GM12878 (cell line): ENCODE results near the gene DDC. TPM values are rescaled to one million over a fixed set of nuclear protein-coding genes. Genes with fewer than 3 reads are reported as not detected.

Source experiments
- ATAC-seq: fragments of 200-7000 bp; cut with Tn5 transposase; 3 replicates; pipeline ENCODE4 v1.9.1; 2020; ENCODE audit warnings: mild to moderate bottlenecking, moderate library complexity
- BruUV-seq: library from RNA; stranded (reverse); fragments of 400-500 nt; replicated peaks from 2 replicates; lab custom pipeline; 2021; lab: Mats Ljungman, UMichigan
- CTCF ChIA-PET: fragments of 300-600 bp; sonication (Branson Sonifier 250); formaldehyde crosslinking; extraction: SDS; loops from one replicate; lab custom pipeline; 2021; ENCODE audit warnings: inconsistent platforms; lab: Yijun Ruan, JAX
- POLR2A ChIA-PET: fragments of 350-600 bp; formaldehyde crosslinking; extraction: SDS; loops from one replicate; lab custom pipeline; 2021; ENCODE audit warnings: inconsistent platforms; lab: Charles Lee
- RAD21 ChIA-PET: fragments of 300-600 bp; sonication (Branson Sonifier 250); formaldehyde crosslinking; loops from one replicate; lab custom pipeline; 2023; ENCODE audit warnings: antibody characterized with exemption; ENCODE audit not compliant: unreplicated experiment; lab: Charles Lee
- SMC1A ChIA-PET: fragments of 300-600 bp; sonication (Branson Sonifier 250); formaldehyde crosslinking; loops from one replicate; lab custom pipeline; 2023; ENCODE audit not compliant: unreplicated experiment, uncharacterized antibody; lab: Charles Lee
- DNase-seq: peaks from one replicate; pipeline ENCODE4 v3.0.0-alpha.2; 2011; ENCODE audit warnings: low read depth, low spot score
- FAIRE-seq: peaks from 3 replicates; lab custom pipeline; 2011; peaks lifted over from hg19 to GRCh38; lab: Jason Lieb, UNC
- H2AFZ ChIP-seq: 2 replicates; pipeline ENCODE4 v1.6.0; 2011; ENCODE audit warnings: low read depth, low read length, control low read depth; ENCODE audit not compliant: control insufficient read depth
- H3K27ac ChIP-seq: 2 replicates; pipeline ENCODE4 v1.5.1; 2011; ENCODE audit warnings: control low read depth; ENCODE audit not compliant: control insufficient read depth, insufficient read depth
- H3K27me3 ChIP-seq, 2 experiments: replicated peaks in 1 of 2; 2 replicates each; pipeline versions ENCODE4 v1.6.0 to v1.6.1; 2011; ENCODE audit warnings: low read length in 1 of 2; ENCODE audit not compliant: control insufficient read depth in 2 of 2, insufficient read depth in 2 of 2
- H3K36me3 ChIP-seq, 2 experiments: 2 replicates each; pipeline ENCODE4 v1.5.1; 2011; ENCODE audit warnings: low read length in 1 of 2; ENCODE audit not compliant: control insufficient read depth in 2 of 2, insufficient read depth in 2 of 2
- H3K4me1 ChIP-seq: 2 replicates; pipeline ENCODE4 v1.6.1; 2011; ENCODE audit warnings: mild to moderate bottlenecking, low read length, moderate library complexity, mixed read lengths; ENCODE audit not compliant: control insufficient read depth, insufficient read depth
- H3K4me2 ChIP-seq: 2 replicates; pipeline ENCODE4 v1.6.0; 2011; ENCODE audit warnings: control low read depth; ENCODE audit not compliant: control insufficient read depth, insufficient read depth
- H3K4me3 ChIP-seq: fragments of 200-600 bp; sonication (generic); 2 replicates; pipeline ENCODE4 v1.5.1; 2016
- H3K79me2 ChIP-seq: 2 replicates; pipeline ENCODE4 v1.6.0; 2011; ENCODE audit warnings: low read length; ENCODE audit not compliant: control insufficient read depth, insufficient read depth
- H3K9ac ChIP-seq: 2 replicates; pipeline ENCODE4 v1.8.0; 2011; ENCODE audit warnings: low read length, control low read depth, mixed read lengths; ENCODE audit not compliant: control insufficient read depth, insufficient read depth
- H3K9me3 ChIP-seq: replicated peaks from 3 replicates; pipeline ENCODE4 v1.5.1; 2011; ENCODE audit warnings: mild to moderate bottlenecking, low read length; ENCODE audit not compliant: control insufficient read depth, insufficient read depth
- H4K20me1 ChIP-seq: 2 replicates; pipeline ENCODE4 v1.6.0; 2011; ENCODE audit not compliant: control insufficient read depth, insufficient read depth
- CBX3 ChIP-seq: fragments of 200-600 bp; sonication (generic); IDR thresholded peaks from 2 replicates; pipeline ENCODE4 v1.6.1; 2016; ENCODE audit warnings: low read depth, borderline replicate concordance
- CHD4 ChIP-seq: fragments of 200-600 bp; sonication (generic); IDR thresholded peaks from 2 replicates; pipeline ENCODE4 v1.6.1; 2016; ENCODE audit warnings: mild to moderate bottlenecking
- FOS ChIP-seq: IDR thresholded peaks from 3 replicates; pipeline ENCODE4 v1.6.1; 2011; ENCODE audit warnings: borderline replicate concordance; ENCODE audit not compliant: insufficient read length; ENCODE audit errors: extremely low read depth
- FOXM1 ChIP-seq: IDR thresholded peaks from 2 replicates; pipeline ENCODE4 v1.6.1; 2012; ENCODE audit warnings: low read depth, mild to moderate bottlenecking, inconsistent platforms, low read length, moderate library complexity
- NR2C1 ChIP-seq: fragments of 450-650 bp; IDR thresholded peaks from 2 replicates; pipeline ENCODE4 v1.6.1; 2017; ENCODE audit warnings: antibody characterized with exemption, mild to moderate bottlenecking, moderate library complexity
- NR2C2 ChIP-seq: IDR thresholded peaks from 2 replicates; pipeline ENCODE4 v1.6.1; 2011; ENCODE audit warnings: borderline replicate concordance, low read depth; ENCODE audit not compliant: control insufficient read depth, insufficient read length
- TARDBP ChIP-seq: IDR thresholded peaks from 2 replicates; pipeline ENCODE4 v1.6.1; 2016; ENCODE audit warnings: borderline replicate concordance
- WGBS: methylation state at CpG from one replicate; pipeline ENCODE4 v1.1.6; 2016; ENCODE audit warnings: low lambda C conversion rate; ENCODE audit not compliant: insufficient replicate concordance, insufficient coverage; ENCODE audit errors: missing lambda C conversion rate; 5-methylcytosine and 5-hydroxymethylcytosine counted together
- in situ Hi-C: fragments of 300-500 bp; cut with MboI; formaldehyde crosslinking; loops from 9 replicates; pipeline ENCODE4 v1.14.3; 2018; ENCODE audit warnings: mixed read lengths
- intact Hi-C: fragments of 100-400 bp; cut with micrococcal nuclease; formaldehyde crosslinking; loops from one replicate; pipeline ENCODE4 v1.14.2; 2022; ENCODE audit not compliant: unreplicated experiment
- polyA plus RNA-seq, 11 experiments: library from polyadenylated mRNA; depleted of rRNA in 4 of 11; unstranded in 6 of 11; stranded (reverse) in 5 of 11; fragments of >200 nt; fragmentation: Nextera tagmentation in 4 of 11; fragmentation: Illumina TruSeq in 1 of 11; extraction: Ambion mirVana in 4 of 11; extraction: Trizol in 1 of 11; gene quantifications; 1 replicate in 1 of 11; 2 replicates in 10 of 11; pipeline versions ENCODE4 v1.2.1 to v1.2.3, GENCODE V29; 2011 to 2016; ENCODE audit warnings: inconsistent platforms in 2 of 11, missing spikeins in 2 of 11, low read depth in 1 of 11
- total RNA-seq, 4 experiments: library from RNA; depleted of rRNA in 3 of 4; stranded (reverse); fragments of >200 nt in 3 of 4; fragmentation: Illumina TruSeq in 1 of 4; extraction: Trizol in 1 of 4; gene quantifications; 2 replicates each; pipeline versions ENCODE4 v1.2.1 to v1.2.3, GENCODE V29; 2013 to 2021
- TF ChIP-seq, protein P1 (sequence below), 3 experiments: IDR thresholded peaks in 2 of 3; conservative IDR thresholded peaks in 1 of 3; 2 replicates each; pipeline ENCODE4 v1.5.1; 2011; ENCODE audit warnings: low read depth in 3 of 3, low read length in 3 of 3, mild to moderate bottlenecking in 3 of 3, control low read depth in 2 of 3, moderate library complexity in 2 of 3, inconsistent platforms in 1 of 3, mixed read lengths in 1 of 3; ENCODE audit not compliant: control insufficient read depth in 2 of 3, insufficient read depth in 1 of 3; ENCODE audit errors: extremely low read depth in 1 of 3
- TF ChIP-seq, protein P2 (sequence below): fragments of 450-650 bp; IDR thresholded peaks from 2 replicates; pipeline ENCODE4 v1.6.1; 2017; ENCODE audit warnings: mild to moderate bottlenecking, low read depth, inconsistent platforms; ENCODE audit not compliant: poor library complexity, severe bottlenecking
- TF ChIP-seq, protein P3 (sequence below): fragments of 450-650 bp; IDR thresholded peaks from 2 replicates; pipeline ENCODE4 v1.6.1; 2017; ENCODE audit warnings: mild to moderate bottlenecking, moderate library complexity
- TF ChIP-seq, protein P4 (sequence below): fragments of 150-350 bp; IDR thresholded peaks from 2 replicates; pipeline ENCODE4 v1.6.1; 2016; ENCODE audit warnings: low read depth, low read length

DDC gene
- total and polyA plus RNA-seq, 10 of the 15 experiments (the other 5 are each of a cell fraction or from before 2014, with no cell fraction given): not detected

DNA sequence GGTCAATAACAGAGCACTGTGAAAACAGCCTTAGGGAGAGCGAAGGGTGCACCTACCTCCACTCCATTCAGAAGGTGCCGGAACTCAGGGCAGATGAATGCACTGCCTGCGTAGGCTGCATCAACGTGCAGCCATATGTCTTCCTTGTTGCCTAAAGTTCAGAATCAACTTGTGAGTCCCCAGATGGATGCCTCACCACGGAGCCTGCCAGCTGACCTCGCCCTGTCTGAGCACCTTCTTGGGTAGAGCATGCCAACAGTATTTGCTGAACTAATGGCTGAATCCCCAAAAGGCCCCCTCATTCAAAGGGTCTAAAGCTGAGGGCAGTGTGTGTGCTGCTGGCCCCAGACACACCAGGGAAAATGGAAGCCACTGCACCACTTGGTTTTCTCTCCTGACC is 66.1 kb downstream of the DDC start (continued):
- no peak for TF ChIP-seq FOXM1
- TF ChIP-seq, protein P1, sequence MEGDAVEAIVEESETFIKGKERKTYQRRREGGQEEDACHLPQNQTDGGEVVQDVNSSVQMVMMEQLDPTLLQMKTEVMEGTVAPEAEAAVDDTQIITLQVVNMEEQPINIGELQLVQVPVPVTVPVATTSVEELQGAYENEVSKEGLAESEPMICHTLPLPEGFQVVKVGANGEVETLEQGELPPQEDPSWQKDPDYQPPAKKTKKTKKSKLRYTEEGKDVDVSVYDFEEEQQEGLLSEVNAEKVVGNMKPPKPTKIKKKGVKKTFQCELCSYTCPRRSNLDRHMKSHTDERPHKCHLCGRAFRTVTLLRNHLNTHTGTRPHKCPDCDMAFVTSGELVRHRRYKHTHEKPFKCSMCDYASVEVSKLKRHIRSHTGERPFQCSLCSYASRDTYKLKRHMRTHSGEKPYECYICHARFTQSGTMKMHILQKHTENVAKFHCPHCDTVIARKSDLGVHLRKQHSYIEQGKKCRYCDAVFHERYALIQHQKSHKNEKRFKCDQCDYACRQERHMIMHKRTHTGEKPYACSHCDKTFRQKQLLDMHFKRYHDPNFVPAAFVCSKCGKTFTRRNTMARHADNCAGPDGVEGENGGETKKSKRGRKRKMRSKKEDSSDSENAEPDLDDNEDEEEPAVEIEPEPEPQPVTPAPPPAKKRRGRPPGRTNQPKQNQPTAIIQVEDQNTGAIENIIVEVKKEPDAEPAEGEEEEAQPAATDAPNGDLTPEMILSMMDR (IDR thresholded peaks at IDR 0.05 in 2 of 3, conservative IDR thresholded peaks at IDR 0.05 in 1 of 3; ENCODE audit: control insufficient read depth in 2 of 3, extremely low read depth in 1 of 3, insufficient read depth in 1 of 3, low read depth in 3 of 3, low read length in 3 of 3): no peak
- TF ChIP-seq TARDBP: no peak
- TF ChIP-seq, protein P2, sequence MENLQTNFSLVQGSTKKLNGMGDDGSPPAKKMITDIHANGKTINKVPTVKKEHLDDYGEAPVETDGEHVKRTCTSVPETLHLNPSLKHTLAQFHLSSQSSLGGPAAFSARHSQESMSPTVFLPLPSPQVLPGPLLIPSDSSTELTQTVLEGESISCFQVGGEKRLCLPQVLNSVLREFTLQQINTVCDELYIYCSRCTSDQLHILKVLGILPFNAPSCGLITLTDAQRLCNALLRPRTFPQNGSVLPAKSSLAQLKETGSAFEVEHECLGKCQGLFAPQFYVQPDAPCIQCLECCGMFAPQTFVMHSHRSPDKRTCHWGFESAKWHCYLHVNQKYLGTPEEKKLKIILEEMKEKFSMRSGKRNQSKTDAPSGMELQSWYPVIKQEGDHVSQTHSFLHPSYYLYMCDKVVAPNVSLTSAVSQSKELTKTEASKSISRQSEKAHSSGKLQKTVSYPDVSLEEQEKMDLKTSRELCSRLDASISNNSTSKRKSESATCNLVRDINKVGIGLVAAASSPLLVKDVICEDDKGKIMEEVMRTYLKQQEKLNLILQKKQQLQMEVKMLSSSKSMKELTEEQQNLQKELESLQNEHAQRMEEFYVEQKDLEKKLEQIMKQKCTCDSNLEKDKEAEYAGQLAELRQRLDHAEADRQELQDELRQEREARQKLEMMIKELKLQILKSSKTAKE: no peak
- no peak for TF ChIP-seq FOS
- no peak for TF ChIP-seq NR2C1

DNA sequence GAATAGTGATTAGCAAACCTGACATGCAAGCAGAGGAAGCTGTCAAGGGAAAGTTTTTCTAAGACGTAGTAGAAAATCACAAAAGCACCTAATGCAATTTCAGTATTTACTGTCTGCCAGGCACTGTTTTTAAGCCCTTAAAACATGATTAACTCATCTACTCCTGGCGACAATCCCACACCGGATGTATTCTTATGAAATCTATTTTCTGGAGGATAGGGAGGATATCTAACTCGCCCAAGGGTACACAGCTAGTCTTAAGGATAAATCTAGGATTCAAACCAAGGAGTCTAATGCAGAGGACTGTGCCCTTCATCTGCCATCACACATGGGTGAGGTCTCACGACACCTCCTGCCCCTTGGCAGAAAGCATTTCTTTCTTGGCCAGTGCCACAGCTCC is 67.2 kb downstream of the DDC start:
- no peak for ATAC-seq
- in situ Hi-C loops (no loop called here), intact Hi-C loops (no loop called here)
- ChIA-PET RAD21 (no interaction called here), POLR2A (no interaction called here), SMC1A (no interaction called here), CTCF (no interaction called here)
- H3K9ac ChIP-seq: no peak overlapping the region
- FAIRE-seq: no peak
- H2AFZ ChIP-seq: no peak overlapping the region
- H3K4me1 ChIP-seq: no peaks in the 10 kb centered on the region
- no peaks in the 10 kb centered on the region for H3K79me2 ChIP-seq
- DNase-seq: no peak
- H3K27ac ChIP-seq: no peak overlapping the region
- peaks cover 5 to 6% of the 10 kb centered on the region in 2 experiments; a peak in 3 of 4 replicates for H3K27me3 ChIP-seq
- H3K4me3 ChIP-seq: no peak overlapping the region
- 26% methylated on average over 5 of the region's 5 CpGs for WGBS
- H3K9me3 ChIP-seq: no peaks in the 10 kb centered on the region
- BruUV-seq: no TSS peak
- no peak overlapping the region for H3K4me2 ChIP-seq
- H3K36me3 ChIP-seq: no peaks in the 10 kb centered on the region
- no peaks in the 10 kb centered on the region for H4K20me1 ChIP-seq
- TF ChIP-seq, protein P3, sequence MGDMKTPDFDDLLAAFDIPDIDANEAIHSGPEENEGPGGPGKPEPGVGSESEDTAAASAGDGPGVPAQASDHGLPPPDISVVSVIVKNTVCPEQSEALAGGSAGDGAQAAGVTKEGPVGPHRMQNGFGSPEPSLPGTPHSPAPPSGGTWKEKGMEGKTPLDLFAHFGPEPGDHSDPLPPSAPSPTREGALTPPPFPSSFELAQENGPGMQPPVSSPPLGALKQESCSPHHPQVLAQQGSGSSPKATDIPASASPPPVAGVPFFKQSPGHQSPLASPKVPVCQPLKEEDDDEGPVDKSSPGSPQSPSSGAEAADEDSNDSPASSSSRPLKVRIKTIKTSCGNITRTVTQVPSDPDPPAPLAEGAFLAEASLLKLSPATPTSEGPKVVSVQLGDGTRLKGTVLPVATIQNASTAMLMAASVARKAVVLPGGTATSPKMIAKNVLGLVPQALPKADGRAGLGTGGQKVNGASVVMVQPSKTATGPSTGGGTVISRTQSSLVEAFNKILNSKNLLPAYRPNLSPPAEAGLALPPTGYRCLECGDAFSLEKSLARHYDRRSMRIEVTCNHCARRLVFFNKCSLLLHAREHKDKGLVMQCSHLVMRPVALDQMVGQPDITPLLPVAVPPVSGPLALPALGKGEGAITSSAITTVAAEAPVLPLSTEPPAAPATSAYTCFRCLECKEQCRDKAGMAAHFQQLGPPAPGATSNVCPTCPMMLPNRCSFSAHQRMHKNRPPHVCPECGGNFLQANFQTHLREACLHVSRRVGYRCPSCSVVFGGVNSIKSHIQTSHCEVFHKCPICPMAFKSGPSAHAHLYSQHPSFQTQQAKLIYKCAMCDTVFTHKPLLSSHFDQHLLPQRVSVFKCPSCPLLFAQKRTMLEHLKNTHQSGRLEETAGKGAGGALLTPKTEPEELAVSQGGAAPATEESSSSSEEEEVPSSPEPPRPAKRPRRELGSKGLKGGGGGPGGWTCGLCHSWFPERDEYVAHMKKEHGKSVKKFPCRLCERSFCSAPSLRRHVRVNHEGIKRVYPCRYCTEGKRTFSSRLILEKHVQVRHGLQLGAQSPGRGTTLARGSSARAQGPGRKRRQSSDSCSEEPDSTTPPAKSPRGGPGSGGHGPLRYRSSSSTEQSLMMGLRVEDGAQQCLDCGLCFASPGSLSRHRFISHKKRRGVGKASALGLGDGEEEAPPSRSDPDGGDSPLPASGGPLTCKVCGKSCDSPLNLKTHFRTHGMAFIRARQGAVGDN: no peak
- no peak for TF ChIP-seq CBX3
- TF ChIP-seq CHD4: no peak
- TF ChIP-seq, protein P4, sequence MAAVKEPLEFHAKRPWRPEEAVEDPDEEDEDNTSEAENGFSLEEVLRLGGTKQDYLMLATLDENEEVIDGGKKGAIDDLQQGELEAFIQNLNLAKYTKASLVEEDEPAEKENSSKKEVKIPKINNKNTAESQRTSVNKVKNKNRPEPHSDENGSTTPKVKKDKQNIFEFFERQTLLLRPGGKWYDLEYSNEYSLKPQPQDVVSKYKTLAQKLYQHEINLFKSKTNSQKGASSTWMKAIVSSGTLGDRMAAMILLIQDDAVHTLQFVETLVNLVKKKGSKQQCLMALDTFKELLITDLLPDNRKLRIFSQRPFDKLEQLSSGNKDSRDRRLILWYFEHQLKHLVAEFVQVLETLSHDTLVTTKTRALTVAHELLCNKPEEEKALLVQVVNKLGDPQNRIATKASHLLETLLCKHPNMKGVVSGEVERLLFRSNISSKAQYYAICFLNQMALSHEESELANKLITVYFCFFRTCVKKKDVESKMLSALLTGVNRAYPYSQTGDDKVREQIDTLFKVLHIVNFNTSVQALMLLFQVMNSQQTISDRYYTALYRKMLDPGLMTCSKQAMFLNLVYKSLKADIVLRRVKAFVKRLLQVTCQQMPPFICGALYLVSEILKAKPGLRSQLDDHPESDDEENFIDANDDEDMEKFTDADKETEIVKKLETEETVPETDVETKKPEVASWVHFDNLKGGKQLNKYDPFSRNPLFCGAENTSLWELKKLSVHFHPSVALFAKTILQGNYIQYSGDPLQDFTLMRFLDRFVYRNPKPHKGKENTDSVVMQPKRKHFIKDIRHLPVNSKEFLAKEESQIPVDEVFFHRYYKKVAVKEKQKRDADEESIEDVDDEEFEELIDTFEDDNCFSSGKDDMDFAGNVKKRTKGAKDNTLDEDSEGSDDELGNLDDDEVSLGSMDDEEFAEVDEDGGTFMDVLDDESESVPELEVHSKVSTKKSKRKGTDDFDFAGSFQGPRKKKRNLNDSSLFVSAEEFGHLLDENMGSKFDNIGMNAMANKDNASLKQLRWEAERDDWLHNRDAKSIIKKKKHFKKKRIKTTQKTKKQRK: no peak
- TF ChIP-seq NR2C2: no peak
